ENCODE results near the gene MTERF1.
"Not testable (repeated sequence)": the region's sequence is repeated elsewhere in the genome, so short reads cannot be mapped to it uniquely, and the experiment has no call there.

Gene MTERF1

DNA sequence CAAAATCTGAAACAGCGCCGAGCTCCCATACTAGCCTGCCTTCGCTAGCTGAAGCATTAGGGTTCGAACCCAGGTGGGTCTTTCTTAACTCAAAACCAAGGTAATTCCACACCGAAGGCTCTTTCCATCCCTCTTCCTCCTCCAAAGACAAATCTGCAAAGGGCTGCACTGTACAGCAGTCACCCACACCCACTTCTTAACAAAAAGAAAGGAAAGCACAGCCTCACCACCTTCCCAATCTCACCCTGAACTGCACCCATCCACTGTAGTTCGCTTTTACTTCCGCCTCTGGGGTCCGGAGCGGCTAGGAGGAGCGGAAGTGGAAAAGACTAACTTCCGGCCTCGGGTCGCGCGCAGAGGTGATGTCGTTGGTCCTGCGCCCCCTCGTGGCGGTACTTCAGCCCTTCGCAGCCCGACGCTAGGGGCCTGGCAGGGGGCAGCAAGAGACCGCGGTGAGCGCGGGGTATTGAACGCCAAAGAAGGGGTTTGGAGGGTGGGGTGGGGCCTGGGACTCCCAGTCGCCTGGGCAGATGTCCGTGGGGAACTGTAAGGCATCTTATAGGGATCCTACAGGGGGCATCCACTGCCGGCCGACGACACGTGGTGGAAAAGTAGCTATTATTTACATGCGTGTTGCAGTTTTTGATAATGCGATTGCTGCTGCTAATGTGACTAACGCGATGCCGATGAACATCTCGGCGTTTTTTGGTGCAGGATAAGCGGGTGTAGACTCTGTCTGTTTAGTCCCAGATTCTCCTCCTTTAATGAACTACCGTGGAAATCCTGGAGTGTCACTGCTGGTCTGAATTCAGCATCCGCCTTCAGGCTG lies at the start of gene MTERF1:
MTERF1 (minus strand) TSS at position 290 of the 829 bp plus-strand sequence. CDS start 619 bp downstream, outside the sequence.
- DNase-seq (ENCODE audit: low read depth in 2 of 3, low spot score in 2 of 3): peak; percentile 80 to 94 (median 91)

DNA sequence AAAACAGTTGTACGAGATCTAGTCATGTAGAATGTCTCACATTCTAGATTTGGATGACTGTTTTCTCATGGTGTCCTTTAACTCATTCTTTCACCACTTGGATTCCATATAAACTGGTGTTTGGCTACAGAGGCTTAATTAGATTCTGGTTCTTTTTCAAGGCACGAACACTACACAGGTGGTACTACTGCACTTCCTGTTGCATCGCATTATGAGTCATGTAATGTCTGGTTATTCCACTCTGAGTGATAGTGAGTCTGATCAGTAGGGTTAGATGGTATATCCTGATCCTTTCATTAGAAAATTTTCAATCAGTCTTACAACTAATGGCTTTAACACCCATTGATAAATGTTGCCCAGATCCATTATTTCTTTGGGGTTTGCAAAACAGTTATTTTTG lies 49.0 kb upstream of the MTERF1 start:
- no peak for DNase-seq (ENCODE audit: low read depth in 2 of 3, low spot score in 2 of 3)

GRCh38 chr7:91927912-91928311 lies 47.4 kb upstream of the MTERF1 start:
- no peak for DNase-seq (ENCODE audit: low read depth in 2 of 3, low spot score in 2 of 3)

DNA sequence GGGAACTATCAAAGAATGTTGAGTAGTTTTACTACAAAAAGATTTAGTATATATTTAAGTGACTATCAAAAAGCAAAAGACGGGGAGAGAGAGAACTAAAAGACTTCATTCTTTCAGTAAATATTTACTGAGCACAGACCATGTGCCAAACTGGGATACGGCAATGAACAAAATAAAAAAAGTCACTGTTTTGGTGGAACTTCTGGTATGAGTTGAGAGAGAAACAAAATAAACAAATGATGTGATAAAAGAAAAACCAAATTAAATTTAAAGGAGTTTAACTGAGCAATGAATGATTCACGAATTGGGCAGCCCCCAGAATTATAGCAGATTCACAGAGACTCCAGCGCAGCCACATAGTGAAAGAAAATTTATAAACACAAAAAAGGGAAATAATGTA lies 42.4 kb upstream of the MTERF1 start:
- no peak for DNase-seq (ENCODE audit: low read depth in 2 of 3, low spot score in 2 of 3)

GRCh38 chr7:91918356-91918755 lies 37.9 kb upstream of the MTERF1 start:
- DNase-seq (ENCODE audit: low read depth in 2 of 3, low spot score in 2 of 3): no peak

DNA sequence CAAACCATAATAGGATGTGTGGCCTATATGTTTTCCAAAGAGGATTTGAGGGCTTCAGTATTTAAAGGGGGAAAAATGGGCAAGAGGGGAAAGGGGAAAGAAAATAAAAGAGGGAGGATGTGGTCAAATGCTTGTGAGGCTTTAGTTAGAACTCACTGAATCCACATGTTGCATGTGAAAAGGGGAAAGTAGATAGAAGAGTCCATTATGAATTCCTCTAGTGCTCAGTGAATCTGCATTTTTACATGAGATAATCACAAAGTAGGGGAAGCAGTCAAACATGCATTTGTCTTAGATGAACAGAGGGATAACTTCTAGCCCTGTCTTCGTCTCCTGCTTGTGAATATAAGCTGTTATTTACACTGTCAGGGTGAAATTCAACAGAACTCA lies 35.5 kb upstream of the MTERF1 start:
- DNase-seq (ENCODE audit: low read depth in 2 of 3, low spot score in 2 of 3): no peak

DNA sequence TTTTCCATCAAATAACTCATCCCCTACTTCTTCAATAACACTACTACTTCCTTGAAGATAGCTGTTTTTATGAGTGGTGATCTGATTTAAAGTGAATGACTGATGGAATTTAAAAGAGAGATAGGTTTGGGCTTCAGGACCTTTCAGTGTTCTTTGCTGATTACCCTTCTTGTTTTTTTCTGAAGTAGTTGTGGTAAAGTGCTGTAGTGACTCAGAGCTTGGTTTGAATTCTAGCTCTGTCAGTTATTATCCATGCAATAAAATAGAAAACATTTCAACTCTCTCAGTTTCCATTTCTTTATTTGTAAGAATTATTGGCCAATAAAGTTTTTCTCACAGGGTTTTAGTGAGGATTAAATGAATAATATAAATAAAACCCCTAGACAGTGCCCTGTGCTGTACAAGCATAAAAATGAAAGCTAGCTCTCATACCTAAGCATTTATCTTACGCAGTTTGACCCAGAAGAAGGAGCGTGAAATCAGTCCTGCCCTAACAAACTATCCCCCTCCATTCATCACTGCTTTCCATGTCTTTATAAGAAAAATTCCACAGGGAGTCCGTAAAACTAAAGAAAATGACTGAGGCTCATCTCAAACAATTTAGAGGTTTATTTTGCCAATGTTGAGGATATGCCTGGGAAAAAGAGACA lies 35.0 kb upstream of the MTERF1 start:
- no peak for DNase-seq (ENCODE audit: low read depth in 2 of 3, low spot score in 2 of 3)

DNA sequence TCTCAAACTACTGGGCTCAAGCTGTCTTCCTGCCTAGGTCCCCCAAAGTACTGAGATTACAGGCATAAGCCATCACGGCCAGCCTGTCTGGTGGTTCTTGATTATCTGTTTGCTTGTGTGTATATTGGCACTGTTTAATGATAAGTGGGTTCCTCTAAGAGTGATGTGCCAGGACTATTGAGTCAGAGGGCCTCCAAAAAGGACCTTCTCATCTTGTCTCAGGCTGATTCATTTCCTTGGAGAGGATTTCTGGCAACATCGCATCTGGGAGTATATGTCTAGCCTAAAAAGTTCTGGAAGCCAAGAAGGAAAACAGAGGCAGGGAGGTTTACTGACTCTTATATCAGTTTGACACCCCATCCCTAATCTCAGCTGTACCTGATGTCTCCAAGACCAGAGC lies 33.1 kb upstream of the MTERF1 start:
- DNase-seq (ENCODE audit: low read depth in 2 of 3, low spot score in 2 of 3): no peak

DNA sequence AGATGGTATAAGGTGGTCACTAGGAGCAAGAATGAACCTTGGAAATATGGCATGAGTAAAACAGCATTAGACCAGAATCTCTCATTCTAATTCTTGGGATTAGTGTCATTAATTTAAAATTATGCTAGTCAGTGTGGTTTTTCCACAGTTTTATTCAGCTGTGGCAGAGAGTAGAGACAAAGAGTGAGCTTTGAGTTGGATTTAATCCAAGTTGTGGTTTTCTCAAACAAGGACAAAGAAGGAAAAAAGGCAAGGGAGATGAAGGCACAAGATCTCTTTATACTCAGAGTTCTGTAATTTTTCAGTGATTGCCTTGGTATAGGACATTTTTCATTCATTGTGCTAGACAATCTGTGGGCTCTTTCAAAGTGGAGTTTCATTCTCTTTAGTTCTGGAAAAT lies 32.0 kb upstream of the MTERF1 start:
- DNase-seq (ENCODE audit: low read depth in 2 of 3, low spot score in 2 of 3): no peak

- DNase-seq (ENCODE audit: low read depth in 2 of 3, low spot score in 2 of 3): no peak
These were observed 30.6 kb upstream of the MTERF1 start for GRCh38 chr7:91911121-91911520.

GRCh38 chr7:91910171-91910570 lies 29.7 kb upstream of the MTERF1 start:
- DNase-seq (ENCODE audit: low read depth in 2 of 3, low spot score in 2 of 3): no peak

DNA sequence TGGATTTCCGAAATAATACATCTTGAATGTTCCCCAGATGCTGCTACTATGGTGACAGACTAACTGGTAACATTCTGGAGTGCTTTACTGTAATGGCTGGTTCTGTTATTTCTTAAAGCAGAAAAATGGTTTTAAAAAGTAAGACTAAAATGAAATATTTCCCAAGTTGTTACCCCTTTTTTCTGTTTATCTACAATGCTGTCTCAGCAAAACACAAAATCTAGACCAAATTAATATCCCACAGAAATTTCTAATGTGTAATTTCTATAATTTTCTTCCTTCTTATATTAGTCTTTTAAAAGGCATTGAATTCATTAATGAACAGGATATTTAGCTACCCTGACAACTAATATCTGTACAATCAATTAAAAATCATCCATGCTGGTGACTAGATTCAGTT lies 19.1 kb upstream of the MTERF1 start:
- DNase-seq (ENCODE audit: low read depth in 2 of 3, low spot score in 2 of 3): no peak

- no peak for DNase-seq (ENCODE audit: low read depth in 2 of 3, low spot score in 2 of 3)
These were observed 17.9 kb upstream of the MTERF1 start for GRCh38 chr7:91898240-91898992.

- DNase-seq (ENCODE audit: low read depth in 2 of 3, low spot score in 2 of 3): no peak
These were observed 14.4 kb upstream of the MTERF1 start for GRCh38 chr7:91894781-91895480.

DNA sequence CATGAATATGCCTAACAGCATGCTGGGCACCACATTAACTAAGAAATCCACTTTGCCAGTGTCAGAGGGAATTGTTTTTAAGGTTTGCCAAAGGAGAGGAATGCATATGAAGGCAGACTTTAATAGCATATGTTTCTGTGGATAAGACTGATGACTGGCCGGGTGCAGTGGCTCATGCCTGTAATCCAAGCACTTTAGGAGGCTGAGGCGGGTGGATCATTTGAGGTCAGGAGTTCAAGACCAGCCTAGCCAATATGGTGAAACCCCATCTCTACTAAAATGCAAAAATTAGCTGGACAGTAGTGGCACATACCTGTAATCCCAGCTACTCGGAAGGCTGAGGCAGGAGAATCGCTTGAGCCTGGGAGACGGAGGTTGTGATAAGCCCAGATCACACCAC lies 13.2 kb upstream of the MTERF1 start:
- not testable (repeated sequence) for DNase-seq (ENCODE audit: low read depth in 2 of 3, low spot score in 2 of 3)

DNA sequence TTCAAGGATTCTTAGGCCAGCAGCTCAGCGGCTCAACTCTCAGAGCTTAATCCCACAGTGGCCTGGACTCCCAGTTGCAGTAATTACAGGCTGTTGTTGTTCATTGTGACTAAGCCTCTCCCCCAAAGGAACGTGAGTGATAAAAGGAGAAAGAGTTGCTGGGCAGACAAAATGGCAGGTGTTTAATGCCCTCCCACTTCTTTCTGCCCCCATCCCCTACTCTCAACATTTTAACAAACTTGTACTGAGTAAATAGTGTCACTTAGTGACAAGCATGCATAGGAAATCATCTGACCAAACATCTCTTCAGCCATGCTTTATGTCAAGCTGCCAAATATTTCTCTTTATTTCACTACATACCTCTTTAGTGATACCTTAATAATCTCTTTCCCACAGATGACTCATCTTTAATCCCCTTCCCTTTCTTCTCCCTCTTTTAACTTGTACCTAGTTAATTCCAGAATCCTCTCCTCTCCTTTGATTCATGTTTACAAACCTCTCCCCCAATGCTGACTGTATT lies 12.4 kb upstream of the MTERF1 start:
- DNase-seq (ENCODE audit: low read depth in 2 of 3, low spot score in 2 of 3): no peak

DNA sequence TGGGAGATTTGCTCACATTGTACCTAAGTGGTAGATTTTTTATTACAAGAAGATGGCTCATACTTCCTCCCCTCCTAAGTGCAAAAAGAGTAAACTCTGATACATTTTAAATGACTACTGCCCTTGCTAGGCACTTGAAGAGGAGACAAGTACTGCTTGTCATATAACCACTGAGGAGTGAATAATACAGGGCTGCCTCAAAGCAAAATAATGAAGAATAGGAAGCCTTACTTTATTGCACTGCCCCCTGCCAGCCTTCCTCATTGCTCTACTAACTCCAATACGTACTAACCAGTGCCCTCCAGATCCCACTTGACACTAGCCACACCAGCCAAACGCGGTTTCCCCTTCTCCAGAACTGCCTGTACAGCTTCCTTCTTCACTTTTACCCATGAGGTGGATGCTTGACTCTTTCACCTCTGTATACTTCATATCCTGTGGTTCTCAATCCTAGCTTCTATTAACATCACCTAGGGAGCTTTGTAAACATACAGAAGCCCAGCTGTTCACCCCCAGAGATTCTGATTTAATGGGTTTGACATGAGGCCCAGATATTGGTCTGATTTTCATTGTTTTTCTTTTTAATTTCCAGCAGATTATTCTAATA lies 11.7 kb upstream of the MTERF1 start:
- DNase-seq (ENCODE audit: low read depth in 2 of 3, low spot score in 2 of 3): no peak

- not testable (repeated sequence) for DNase-seq (ENCODE audit: low read depth in 2 of 3, low spot score in 2 of 3)
These were observed 8.0 kb upstream of the MTERF1 start for GRCh38 chr7:91888271-91889175.

- not testable (repeated sequence) for DNase-seq (ENCODE audit: low read depth in 2 of 3, low spot score in 2 of 3)
These were observed 7.1 kb upstream of the MTERF1 start for GRCh38 chr7:91887336-91888213.

Measured in activated CD8-positive, alpha-beta memory T cell treated with anti-CD3 and anti-CD28 coated beads for 48 hours (primary cell).